HFF-Myc (cell line): ENCODE data around the gene MSH5.
"Not testable (repeated sequence)": the region's sequence is repeated elsewhere in the genome, so short reads cannot be mapped to it uniquely, and the experiment has no call there.

Source experiments
- DNase-seq: peaks from one replicate; pipeline ENCODE4 v3.0.0-alpha.2; 2011; ENCODE audit warnings: low read depth; ENCODE audit errors: extremely low read depth
- H3K4me3 ChIP-seq: replicated peaks from 2 replicates; pipeline ENCODE4 v1.5.1; 2011; ENCODE audit warnings: low read depth, mild to moderate bottlenecking, control low read depth, low read length
- CTCF ChIP-seq: IDR thresholded peaks from 2 replicates; pipeline ENCODE4 v1.5.1; 2012; ENCODE audit warnings: mild to moderate bottlenecking, low read depth, low read length, control low read depth; ENCODE audit errors: missing control alignments

The MSH5 gene

GRCh38 chr6:31705931-31706330 is 33.9 kb upstream of the MSH5 start:
- DNase-seq: no peak
- H3K4me3 ChIP-seq: no peak overlapping the region
- no peak for TF ChIP-seq CTCF

GRCh38 chr6:31706599-31706998 is 33.2 kb upstream of the MSH5 start, which contains the start of gene LY6G6F:
LY6G6F (plus strand) TSS chr6:31706866; CDS start chr6:31706907, 41 bp downstream.
- H3K4me3 ChIP-seq: no peak within 1 kb of the TSS
- DNase-seq: no peak
- TF ChIP-seq CTCF: no peak

GRCh38 chr6:31707701-31708100 is 32.1 kb upstream of the MSH5 start:
- TF ChIP-seq CTCF: no peak
- DNase-seq: no peak
- no peak overlapping the region for H3K4me3 ChIP-seq

GRCh38 chr6:31708224-31708623 is 31.6 kb upstream of the MSH5 start:
- TF ChIP-seq CTCF: no peak
- H3K4me3 ChIP-seq: no peak overlapping the region
- DNase-seq: no peak

- not testable (repeated sequence) for H3K4me3 ChIP-seq, DNase-seq
Measured at GRCh38 chr6:31709157-31709556, 30.6 kb upstream of the MSH5 start.

GRCh38 chr6:31710523-31711219 is 29.1 kb upstream of the MSH5 start:
- TF ChIP-seq CTCF: no peak
- H3K4me3 ChIP-seq: no peak overlapping the region
- DNase-seq: no peak

- H3K4me3 ChIP-seq: no peak overlapping the region
- DNase-seq: no peak
- TF ChIP-seq CTCF: no peak
Measured at GRCh38 chr6:31711233-31711632, 28.6 kb upstream of the MSH5 start.
